Stimulated activated CD8-positive, alpha-beta memory T cell treated with anti-CD3 and anti-CD28 coated beads, Interleukin-2, amount 100 ng/mL, for 48 hours (primary cell): ENCODE data around the gene WFDC2.

Experiments
- DNase-seq, 2 donors: peaks; one replicate each; pipeline ENCODE4 v3.0.0-alpha.2; 2020; ENCODE audit warnings: low read depth in 2 of 2

Gene WFDC2, protein sequence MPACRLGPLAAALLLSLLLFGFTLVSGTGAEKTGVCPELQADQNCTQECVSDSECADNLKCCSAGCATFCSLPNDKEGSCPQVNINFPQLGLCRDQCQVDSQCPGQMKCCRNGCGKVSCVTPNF

GRCh38 chr20:45469336-45470261 is at the start of gene WFDC2:
Gene WFDC2 (plus strand): TSS chr20:45469753. CDS start chr20:45469782, 29 bp downstream.
- DNase-seq = no peak

DNA sequence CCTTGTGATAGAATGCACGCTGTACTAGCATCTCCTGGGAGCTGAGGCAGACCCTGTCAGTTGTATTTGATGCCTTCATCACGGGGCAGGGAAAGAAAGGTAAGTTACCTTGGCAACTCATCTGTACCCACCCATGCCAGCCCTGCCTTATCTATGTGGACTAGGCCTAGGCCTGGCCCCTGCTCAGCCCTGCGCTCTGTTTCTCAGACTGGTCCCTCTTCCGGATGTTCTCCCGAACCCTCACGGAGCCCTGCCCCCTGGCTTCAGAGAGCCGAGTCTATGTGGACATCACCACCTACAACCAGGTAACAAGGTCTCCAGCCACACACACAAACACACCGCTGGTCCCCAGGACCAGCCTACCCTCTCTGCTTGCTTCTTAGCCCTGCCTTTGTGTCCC is 49.4 kb upstream of the WFDC2 start:
- no peak for DNase-seq

DNA sequence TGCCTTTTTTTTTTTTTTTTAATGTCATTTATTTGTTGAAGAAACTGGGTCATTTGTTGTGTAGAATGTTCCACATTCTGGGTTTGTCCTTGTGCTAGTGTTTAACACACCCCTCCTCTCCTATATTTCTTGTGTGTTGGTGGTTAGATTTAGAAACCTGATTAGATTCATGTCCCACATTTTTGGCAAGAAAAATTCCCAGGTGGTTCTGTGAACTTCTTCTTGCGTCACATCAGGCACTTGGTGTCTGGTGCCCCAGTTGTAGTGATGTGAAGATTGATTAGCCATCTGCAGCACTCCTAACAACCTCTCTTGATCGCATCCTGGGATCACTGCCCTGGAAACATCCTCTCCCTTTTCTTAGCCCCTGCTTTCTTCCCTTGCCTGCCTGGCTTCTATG is 45.9 kb upstream of the WFDC2 start:
- DNase-seq = no peak

DNA sequence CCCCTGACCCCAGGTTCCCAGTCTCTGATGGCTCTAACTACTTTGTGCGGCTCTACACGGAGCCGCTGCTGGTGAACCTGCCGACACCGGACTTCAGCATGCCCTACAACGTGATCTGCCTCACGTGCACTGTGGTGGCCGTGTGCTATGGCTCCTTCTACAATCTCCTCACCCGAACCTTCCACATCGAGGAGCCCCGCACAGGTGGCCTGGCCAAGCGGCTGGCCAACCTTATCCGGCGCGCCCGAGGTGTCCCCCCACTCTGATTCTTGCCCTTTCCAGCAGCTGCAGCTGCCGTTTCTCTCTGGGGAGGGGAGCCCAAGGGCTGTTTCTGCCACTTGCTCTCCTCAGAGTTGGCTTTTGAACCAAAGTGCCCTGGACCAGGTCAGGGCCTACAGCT is 44.0 kb upstream of the WFDC2 start:
- no peak for DNase-seq

- DNase-seq = no peak
These were observed 43.1 kb upstream of the WFDC2 start for GRCh38 chr20:45426320-45427016.

GRCh38 chr20:45427236-45428149 is 42.1 kb upstream of the WFDC2 start:
- DNase-seq = no peak

DNA sequence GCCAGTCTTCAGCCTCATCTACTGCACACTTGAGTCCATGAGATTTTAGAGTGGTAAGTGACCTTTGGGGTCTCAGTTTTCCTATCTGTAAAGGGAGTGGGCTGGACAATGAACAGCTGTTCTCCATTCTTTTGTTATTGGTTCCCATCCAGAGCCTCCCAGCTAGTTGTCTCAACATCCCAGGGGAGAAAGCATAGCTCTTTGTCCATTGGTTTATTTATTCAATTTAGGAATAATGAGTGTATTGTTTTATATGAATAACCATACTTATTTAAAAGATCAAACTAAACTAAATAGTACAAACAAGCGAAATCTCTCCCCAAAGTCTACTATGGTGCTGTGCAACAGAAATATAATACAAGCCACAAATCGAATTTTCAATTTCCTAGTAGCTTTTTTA is 39.9 kb upstream of the WFDC2 start:
- DNase-seq = no peak

GRCh38 chr20:45432294-45432693 is 37.3 kb upstream of the WFDC2 start:
- no peak for DNase-seq

GRCh38 chr20:45433316-45433715 is 36.2 kb upstream of the WFDC2 start:
- DNase-seq = no peak

DNA sequence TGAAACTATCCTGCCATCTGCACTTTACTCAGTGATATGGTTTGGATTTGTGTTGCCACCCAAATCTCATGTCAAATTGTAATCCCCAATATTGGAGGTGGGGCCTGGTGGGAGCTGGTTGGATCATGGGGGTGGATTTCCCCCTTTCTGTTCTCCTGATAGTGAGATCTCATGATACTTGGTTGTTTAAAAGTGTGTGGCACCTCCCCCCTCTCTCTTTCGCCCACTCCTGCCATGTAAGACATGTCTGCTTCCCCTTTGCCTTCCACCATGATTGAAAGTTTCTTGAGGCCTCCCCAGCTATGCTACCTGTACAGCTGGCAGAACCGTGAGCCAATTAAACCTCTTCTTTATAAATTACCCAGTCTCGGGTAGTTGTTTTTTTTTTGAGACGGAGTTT is 35.6 kb upstream of the WFDC2 start:
- no peak for DNase-seq

DNA sequence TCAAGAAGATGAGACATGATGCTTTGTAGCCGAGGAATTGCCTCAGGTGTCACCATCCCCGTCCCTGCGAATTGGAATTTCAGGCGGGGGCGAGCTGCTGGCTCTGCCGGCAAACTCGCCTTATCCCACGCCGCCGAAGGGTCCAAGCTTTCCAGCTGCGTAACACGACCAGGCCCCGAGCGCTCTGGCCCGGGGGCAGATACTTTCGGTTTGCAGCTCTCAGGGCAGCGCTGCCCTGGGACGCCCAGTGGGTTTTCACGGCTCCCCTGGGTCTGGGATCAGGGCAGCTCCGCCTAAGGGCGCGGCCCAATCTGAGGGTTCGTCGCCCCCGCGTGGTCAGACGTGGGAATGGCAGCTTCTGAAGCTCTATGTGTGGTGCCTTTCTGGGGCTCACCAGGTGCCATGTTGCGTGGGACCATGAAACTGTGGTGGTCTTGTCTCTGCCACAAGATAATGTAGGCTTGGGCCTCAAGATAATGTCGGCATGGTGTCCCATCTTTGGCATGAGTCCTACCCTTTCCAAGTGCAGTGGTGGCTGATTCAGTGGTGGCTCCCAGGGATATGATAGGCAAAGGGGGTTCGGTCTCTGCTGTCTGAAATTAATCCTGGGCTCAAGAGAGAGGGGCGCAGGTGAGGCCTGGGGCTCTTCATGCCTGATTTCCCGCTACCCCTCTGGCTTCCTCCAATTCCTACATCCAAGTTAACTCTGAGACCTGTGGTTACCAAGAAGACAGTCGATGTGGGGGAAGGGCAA is 32.6 kb upstream of the WFDC2 start:
- peak; percentile 76 to 82 for DNase-seq

DNA sequence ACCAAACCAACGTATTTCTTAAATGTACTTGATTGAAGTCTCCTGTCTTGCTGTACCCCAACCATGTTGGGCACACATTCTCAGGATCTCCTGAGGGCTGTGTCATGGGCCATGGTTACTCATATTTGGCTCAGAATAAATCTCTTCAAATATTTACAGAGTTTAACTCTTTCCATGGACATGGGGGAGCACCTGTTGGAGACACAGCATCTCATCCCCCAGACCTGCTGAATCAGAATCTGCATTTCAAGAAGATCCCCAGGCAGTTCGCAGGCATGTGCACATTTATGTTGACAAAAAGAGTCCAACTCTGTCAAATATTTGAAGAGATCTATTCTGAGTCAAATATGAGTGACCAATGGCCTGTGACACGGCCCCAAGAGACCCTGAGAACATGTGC is 29.1 kb upstream of the WFDC2 start:
- DNase-seq = no peak

- no peak for DNase-seq
These were observed 28.5 kb upstream of the WFDC2 start for GRCh38 chr20:45440891-45441685.

GRCh38 chr20:45441746-45442145 is 27.8 kb upstream of the WFDC2 start:
- no peak for DNase-seq

- no peak for DNase-seq
These were observed 25.5 kb upstream of the WFDC2 start for GRCh38 chr20:45444050-45444449.

GRCh38 chr20:45445805-45446562 is 23.6 kb upstream of the WFDC2 start:
- DNase-seq = peak in 1 of 2 donors; percentile 30

GRCh38 chr20:45448270-45448669 is 21.3 kb upstream of the WFDC2 start:
- DNase-seq = no peak

DNA sequence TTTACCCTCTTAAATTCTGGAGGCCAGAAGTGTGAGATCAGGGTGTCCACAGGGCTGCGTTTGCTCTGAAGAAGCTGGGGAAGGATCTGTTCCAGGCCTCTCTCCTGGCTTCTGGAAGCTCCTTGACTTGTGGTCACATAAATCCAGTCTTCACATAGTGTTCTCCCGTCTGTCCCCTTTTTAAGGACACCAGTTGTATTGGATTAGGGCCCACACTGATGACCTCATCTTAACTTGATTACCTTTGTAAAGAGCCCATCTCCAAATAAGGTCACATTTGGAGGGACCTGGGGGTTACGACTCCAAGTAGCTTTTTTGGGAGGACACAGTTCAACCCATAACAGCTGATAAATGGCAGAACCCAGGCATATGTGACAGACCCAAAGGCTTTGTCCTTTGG is 20.0 kb upstream of the WFDC2 start:
- DNase-seq = no peak

DNA sequence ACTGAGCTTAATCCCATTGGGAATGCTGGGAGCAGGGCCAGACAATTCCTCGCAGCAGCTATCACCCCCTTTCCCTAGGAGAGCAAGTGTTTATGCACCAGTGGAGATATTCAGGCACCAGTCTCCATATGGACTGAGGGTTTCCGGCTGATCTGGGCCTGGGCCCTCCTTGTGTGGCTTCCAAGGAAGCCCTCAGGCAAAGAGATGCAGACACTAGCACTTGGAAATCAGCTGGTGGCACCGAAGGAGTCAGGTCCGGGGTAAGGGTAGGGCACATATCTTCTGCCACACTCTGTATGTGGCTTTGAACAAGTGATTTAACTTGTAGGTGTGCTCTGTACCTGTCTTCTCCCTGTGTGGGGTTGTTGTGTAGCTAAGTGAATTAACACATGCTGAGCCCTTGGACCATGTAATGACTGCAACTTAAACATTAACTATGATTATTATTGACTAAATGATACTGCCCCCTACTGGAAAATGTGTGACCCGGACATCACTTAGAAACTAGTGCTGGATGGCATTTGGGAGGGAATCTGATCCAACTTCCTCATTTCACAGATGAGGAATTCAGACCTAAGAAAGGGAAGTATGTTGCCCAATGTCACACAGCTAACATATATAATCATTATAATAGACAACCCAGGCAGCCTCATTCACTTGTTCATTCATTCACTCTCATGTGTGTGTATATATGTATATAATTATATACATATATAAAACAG is 19.3 kb upstream of the WFDC2 start:
- no peak for DNase-seq
